Measurements from ENCODE around the gene DGKI. TPM values are rescaled to one million over a fixed set of nuclear protein-coding genes. Genes with fewer than 3 reads are reported as not detected.
A peak's percentile ranks its signal among the peaks of the same experiment; 100 is the strongest.

DGKI gene
- polyA plus RNA-seq, 2 donors: 0.09 to 0.12 TPM

- H3K9me3 ChIP-seq (ENCODE audit: control insufficient read depth in 2 of 2, insufficient read depth in 1 of 2, low read depth in 1 of 2, low read length in 1 of 2): no peaks in the 10 kb centered on the region
- H3K36me3 ChIP-seq (ENCODE audit: control insufficient read depth in 2 of 2, insufficient read depth in 2 of 2, low read length in 1 of 2): peaks cover 11 to 19% of the 10 kb centered on the region in 2 donors
- H3K4me1 ChIP-seq (ENCODE audit: control insufficient read depth in 2 of 2, insufficient read depth in 2 of 2, low read length in 1 of 2): peaks cover 3 to 12% of the 10 kb centered on the region in 2 donors
- no peak overlapping the region for H3K4me3 ChIP-seq (ENCODE audit: low read depth in 1 of 2, low read length in 2 of 2)
- no peaks in the 10 kb centered on the region for H3K27me3 ChIP-seq (ENCODE audit: control insufficient read depth in 1 of 2, insufficient read depth in 2 of 2, low read length in 2 of 2)
- H3K27ac ChIP-seq (ENCODE audit: low read depth in 2 of 2, low read length in 1 of 2): peak overlapping the region in 1 of 2 donors; percentile 50
These were observed 36.0 kb upstream of the DGKI start for GRCh38 chr7:137882806-137883205.

- 44 to 68% methylated on average over 5 of the region's 5 CpGs for WGBS, 2 donors
- no peak overlapping the region for H3K4me3 ChIP-seq (ENCODE audit: low read depth in 1 of 2, low read length in 2 of 2)
- peaks cover 11 to 20% of the 10 kb centered on the region in 2 donors for H3K36me3 ChIP-seq (ENCODE audit: control insufficient read depth in 2 of 2, insufficient read depth in 2 of 2, low read length in 1 of 2)
- peak overlapping the region; percentile 23 to 50 for H3K27ac ChIP-seq (ENCODE audit: low read depth in 2 of 2, low read length in 1 of 2)
- H3K4me1 ChIP-seq (ENCODE audit: control insufficient read depth in 2 of 2, insufficient read depth in 2 of 2, low read length in 1 of 2): peaks cover 3 to 12% of the 10 kb centered on the region in 2 donors
- H3K9me3 ChIP-seq (ENCODE audit: control insufficient read depth in 2 of 2, insufficient read depth in 1 of 2, low read depth in 1 of 2, low read length in 1 of 2): no peaks in the 10 kb centered on the region
- H3K27me3 ChIP-seq (ENCODE audit: control insufficient read depth in 1 of 2, insufficient read depth in 2 of 2, low read length in 2 of 2): no peaks in the 10 kb centered on the region
These were observed 35.5 kb upstream of the DGKI start for GRCh38 chr7:137882261-137882668.

GRCh38 chr7:137881607-137882260 lies 35.0 kb upstream of the DGKI start:
- H3K27ac ChIP-seq (ENCODE audit: low read depth in 2 of 2, low read length in 1 of 2): peak overlapping the region; percentile 23 to 48
- 89 to 93% methylated on average over 8 of the region's 8 CpGs for WGBS, 2 donors
- peaks cover 3 to 12% of the 10 kb centered on the region in 2 donors for H3K4me1 ChIP-seq (ENCODE audit: control insufficient read depth in 2 of 2, insufficient read depth in 2 of 2, low read length in 1 of 2)

GRCh38 chr7:137880432-137880831 lies 33.7 kb upstream of the DGKI start:
- peak overlapping the region; percentile 66 to 80 for H3K27ac ChIP-seq (ENCODE audit: low read depth in 2 of 2, low read length in 1 of 2)
- H3K9me3 ChIP-seq (ENCODE audit: control insufficient read depth in 2 of 2, insufficient read depth in 1 of 2, low read depth in 1 of 2, low read length in 1 of 2): no peaks in the 10 kb centered on the region
- WGBS, 2 donors: 46 to 50% methylated on average over 5 of the region's 5 CpGs
- H3K4me1 ChIP-seq (ENCODE audit: control insufficient read depth in 2 of 2, insufficient read depth in 2 of 2, low read length in 1 of 2): peaks cover 3 to 12% of the 10 kb centered on the region in 2 donors
- H3K27me3 ChIP-seq (ENCODE audit: control insufficient read depth in 1 of 2, insufficient read depth in 2 of 2, low read length in 2 of 2): no peaks in the 10 kb centered on the region
- H3K4me3 ChIP-seq (ENCODE audit: low read depth in 1 of 2, low read length in 2 of 2): no peak overlapping the region
- H3K36me3 ChIP-seq (ENCODE audit: control insufficient read depth in 2 of 2, insufficient read depth in 2 of 2, low read length in 1 of 2): peaks cover 11 to 22% of the 10 kb centered on the region in 2 donors

More at GRCh38 chr7:137881607-137882260, 35.0 kb upstream of the DGKI start:
- no peaks in the 10 kb centered on the region for H3K9me3 ChIP-seq (ENCODE audit: control insufficient read depth in 2 of 2, insufficient read depth in 1 of 2, low read depth in 1 of 2, low read length in 1 of 2)
- no peaks in the 10 kb centered on the region for H3K27me3 ChIP-seq (ENCODE audit: control insufficient read depth in 1 of 2, insufficient read depth in 2 of 2, low read length in 2 of 2)
- H3K4me3 ChIP-seq (ENCODE audit: low read depth in 1 of 2, low read length in 2 of 2): no peak overlapping the region
- peaks cover 11 to 20% of the 10 kb centered on the region in 2 donors for H3K36me3 ChIP-seq (ENCODE audit: control insufficient read depth in 2 of 2, insufficient read depth in 2 of 2, low read length in 1 of 2)

- no peaks in the 10 kb centered on the region for H3K27me3 ChIP-seq (ENCODE audit: control insufficient read depth in 1 of 2, insufficient read depth in 2 of 2, low read length in 2 of 2)
- 64 to 72% methylated on average over 20 of the region's 20 CpGs for WGBS, 2 donors
- H3K4me3 ChIP-seq (ENCODE audit: low read depth in 1 of 2, low read length in 2 of 2): no peak overlapping the region
- H3K27ac ChIP-seq (ENCODE audit: low read depth in 2 of 2, low read length in 1 of 2): peak overlapping the region; percentile 66 to 80
- H3K36me3 ChIP-seq (ENCODE audit: control insufficient read depth in 2 of 2, insufficient read depth in 2 of 2, low read length in 1 of 2): peaks cover 14 to 18% of the 10 kb centered on the region in 2 donors
- peaks cover 3 to 12% of the 10 kb centered on the region in 2 donors for H3K4me1 ChIP-seq (ENCODE audit: control insufficient read depth in 2 of 2, insufficient read depth in 2 of 2, low read length in 1 of 2)
- H3K9me3 ChIP-seq (ENCODE audit: control insufficient read depth in 2 of 2, insufficient read depth in 1 of 2, low read depth in 1 of 2, low read length in 1 of 2): no peaks in the 10 kb centered on the region
These were observed 32.8 kb upstream of the DGKI start for GRCh38 chr7:137879357-137880158.

DNA sequence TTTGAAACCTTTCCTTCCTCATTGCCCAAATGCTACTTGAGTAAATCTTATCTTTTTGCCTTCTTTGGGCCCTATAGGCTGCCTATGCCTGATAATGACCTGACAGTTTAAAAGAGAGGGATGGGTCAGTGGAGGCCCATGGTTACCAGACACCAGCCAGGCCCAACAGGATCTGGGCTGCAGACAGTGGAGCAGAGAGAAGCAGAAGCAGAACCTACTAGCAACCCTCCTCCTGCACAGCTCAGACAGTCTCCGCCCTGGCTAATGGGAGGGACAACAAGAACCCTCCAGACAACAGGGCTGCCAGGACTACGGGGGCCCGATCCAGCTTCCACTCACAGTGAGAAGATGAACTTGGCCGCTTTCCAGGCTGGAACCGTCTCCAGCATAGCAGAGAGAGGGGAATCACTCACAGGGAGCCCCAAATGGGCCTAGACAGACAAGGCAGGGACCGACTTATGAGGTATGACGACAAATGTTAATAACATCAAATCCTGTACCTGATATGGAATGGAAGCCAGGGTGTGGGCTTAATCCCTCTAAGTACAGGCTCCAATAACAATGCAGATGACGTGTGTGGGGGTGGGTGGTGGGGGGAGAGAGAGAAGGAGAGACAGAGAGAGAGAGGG lies 31.7 kb upstream of the DGKI start:
- peaks cover 14 to 18% of the 10 kb centered on the region in 2 donors for H3K36me3 ChIP-seq (ENCODE audit: control insufficient read depth in 2 of 2, insufficient read depth in 2 of 2, low read length in 1 of 2)
- H3K27me3 ChIP-seq (ENCODE audit: control insufficient read depth in 1 of 2, insufficient read depth in 2 of 2, low read length in 2 of 2): no peaks in the 10 kb centered on the region
- 74 to 77% methylated on average over 8 of the region's 8 CpGs for WGBS, 2 donors
- H3K9me3 ChIP-seq (ENCODE audit: control insufficient read depth in 2 of 2, insufficient read depth in 1 of 2, low read depth in 1 of 2, low read length in 1 of 2): no peaks in the 10 kb centered on the region
- H3K27ac ChIP-seq (ENCODE audit: low read depth in 2 of 2, low read length in 1 of 2): peak overlapping the region; percentile 66 to 71
- H3K4me1 ChIP-seq (ENCODE audit: control insufficient read depth in 2 of 2, insufficient read depth in 2 of 2, low read length in 1 of 2): peaks cover 3 to 12% of the 10 kb centered on the region in 2 donors
- no peak overlapping the region for H3K4me3 ChIP-seq (ENCODE audit: low read depth in 1 of 2, low read length in 2 of 2)

- WGBS, 2 donors: 72 to 75% methylated on average over 5 of the region's 5 CpGs
- H3K27ac ChIP-seq (ENCODE audit: low read depth in 2 of 2, low read length in 1 of 2): no peak overlapping the region
- no peak overlapping the region for H3K4me3 ChIP-seq (ENCODE audit: low read depth in 1 of 2, low read length in 2 of 2)
- no peaks in the 10 kb centered on the region for H3K9me3 ChIP-seq (ENCODE audit: control insufficient read depth in 2 of 2, insufficient read depth in 1 of 2, low read depth in 1 of 2, low read length in 1 of 2)
- no peaks in the 10 kb centered on the region for H3K27me3 ChIP-seq (ENCODE audit: control insufficient read depth in 1 of 2, insufficient read depth in 2 of 2, low read length in 2 of 2)
- peaks cover 3 to 12% of the 10 kb centered on the region in 2 donors for H3K4me1 ChIP-seq (ENCODE audit: control insufficient read depth in 2 of 2, insufficient read depth in 2 of 2, low read length in 1 of 2)
- peaks cover 11 to 17% of the 10 kb centered on the region in 2 donors for H3K36me3 ChIP-seq (ENCODE audit: control insufficient read depth in 2 of 2, insufficient read depth in 2 of 2, low read length in 1 of 2)
These were observed 30.4 kb upstream of the DGKI start for GRCh38 chr7:137877027-137877675.

GRCh38 chr7:137875746-137876145 lies 29.0 kb upstream of the DGKI start:
- Histone ChIP-seq H3K36me3 (ENCODE audit: control insufficient read depth in 2 of 2, insufficient read depth in 2 of 2, low read length in 1 of 2) (peaks cover 3 to 12% of the 10 kb centered on the region in 2 donors), H3K27me3 (ENCODE audit: control insufficient read depth in 1 of 2, insufficient read depth in 2 of 2, low read length in 2 of 2) (no peaks in the 10 kb centered on the region), H3K27ac (ENCODE audit: low read depth in 2 of 2, low read length in 1 of 2) (no peak overlapping the region), H3K4me3 (ENCODE audit: low read depth in 1 of 2, low read length in 2 of 2) (no peak overlapping the region), H3K9me3 (ENCODE audit: control insufficient read depth in 2 of 2, insufficient read depth in 1 of 2, low read depth in 1 of 2, low read length in 1 of 2) (peaks cover 0 to 2% of the 10 kb centered on the region in 2 donors), H3K4me1 (ENCODE audit: control insufficient read depth in 2 of 2, insufficient read depth in 2 of 2, low read length in 1 of 2) (peaks cover 5 to 12% of the 10 kb centered on the region in 2 donors)
- WGBS, 2 donors: 96% methylated on average over 4 of the region's 4 CpGs
